K562 (cell line): ENCODE measurements around the gene FHIP1B. TPM values are rescaled to one million over a fixed set of nuclear protein-coding genes. Genes with fewer than 3 reads are reported as not detected.
A peak's percentile ranks its signal among the peaks of the same experiment; 100 is the strongest.
"Not testable (repeated sequence)": the region's sequence is repeated elsewhere in the genome, so short reads cannot be mapped to it uniquely, and the experiment has no call there.

Experiments used
- ATAC-seq: fragments of 200-7000 bp; cut with Tn5 transposase; 3 replicates; pipeline ENCODE4 v1.9.1; 2020; ENCODE audit warnings: moderate library complexity
- BruUV-seq: library from RNA; stranded (reverse); fragments of 400-500 nt; replicated peaks from 2 replicates; lab custom pipeline; 2021; lab: Mats Ljungman, UMichigan
- CTCF ChIA-PET: fragments of 300-600 bp; formaldehyde crosslinking; extraction: SDS; loops from one replicate; lab custom pipeline; 2021; ENCODE audit warnings: low intra/inter-chr PET ratio; lab: Yijun Ruan, JAX
- POLR2A ChIA-PET: fragments of 300-600, 350-650 bp; sonication (Branson Sonifier 250); formaldehyde crosslinking; extraction: SDS; loops from one replicate; lab custom pipeline; 2021; ENCODE audit warnings: antibody characterized with exemption, inconsistent platforms; lab: Yijun Ruan, JAX
- DNase-seq, 4 experiments: peaks; one replicate each; pipeline versions ENCODE4 v3.0.0 to v3.0.0-alpha.2; 2011 to 2018; ENCODE audit warnings: low spot score in 3 of 4, mixed read lengths in 3 of 4; ENCODE audit errors: extremely low read depth in 1 of 4
- FAIRE-seq: peaks from 2 replicates; lab custom pipeline; 2011; peaks lifted over from hg19 to GRCh38; lab: Jason Lieb, UNC
- H2AFZ ChIP-seq: 2 replicates; pipeline ENCODE4 v1.6.0; 2011; ENCODE audit warnings: low read depth, low read length, control low read depth, inconsistent platforms
- H3K27ac ChIP-seq: fragments of 200-600 bp; 3 replicates; pipeline ENCODE4 v1.8.0; 2011; ENCODE audit warnings: low read depth, mild to moderate bottlenecking, control low read depth, inconsistent platforms, low read length, moderate library complexity, mixed read lengths; ENCODE audit errors: extremely low read depth
- H3K27me3 ChIP-seq, 2 experiments: fragments of 300-600 bp in 1 of 2; 2 replicates in 1 of 2; 3 replicates in 1 of 2; pipeline versions ENCODE4 v1.6.0 to v1.8.0; 2011; ENCODE audit warnings: inconsistent platforms in 2 of 2, low read length in 2 of 2, mild to moderate bottlenecking in 1 of 2, mixed read lengths in 1 of 2, moderate library complexity in 1 of 2; ENCODE audit not compliant: control insufficient read depth in 2 of 2, insufficient read depth in 2 of 2
- H3K36me3 ChIP-seq: fragments of 300-600 bp; 3 replicates; pipeline ENCODE4 v1.8.0; 2011; ENCODE audit warnings: mild to moderate bottlenecking, low read length, inconsistent platforms; ENCODE audit not compliant: control insufficient read depth, insufficient read depth
- H3K4me1 ChIP-seq, 2 experiments: fragments of 200-600 bp in 1 of 2; replicated peaks in 1 of 2; 2 replicates in 1 of 2; 3 replicates in 1 of 2; pipeline versions ENCODE4 v1.5.1 to v1.8.0; 2011; ENCODE audit warnings: inconsistent platforms in 2 of 2, low read length in 2 of 2, mild to moderate bottlenecking in 1 of 2, mixed read lengths in 1 of 2, moderate library complexity in 1 of 2; ENCODE audit not compliant: control insufficient read depth in 2 of 2, insufficient read depth in 2 of 2
- H3K4me2 ChIP-seq: 2 replicates; pipeline ENCODE4 v1.6.1; 2011; ENCODE audit warnings: low read length, control low read depth, inconsistent platforms, mixed read lengths; ENCODE audit not compliant: insufficient read depth
- H3K4me3 ChIP-seq: fragments of 200-600 bp; sonication (generic), shearing (Covaris generic); 2 replicates; pipeline ENCODE4 v1.5.1; 2016; ENCODE audit warnings: control low read depth, inconsistent platforms
- H3K79me2 ChIP-seq: fragments of 200-600 bp; 3 replicates; pipeline ENCODE4 v1.8.0; 2011; ENCODE audit warnings: low read length, inconsistent platforms; ENCODE audit not compliant: control insufficient read depth, insufficient read depth
- H3K9ac ChIP-seq, 2 experiments: 2 replicates each; pipeline versions ENCODE4 v1.6.0 to v1.6.1; 2011; ENCODE audit warnings: low read depth in 2 of 2, low read length in 2 of 2, control low read depth in 1 of 2, inconsistent platforms in 1 of 2, mild to moderate bottlenecking in 1 of 2, mixed read lengths in 1 of 2; ENCODE audit not compliant: insufficient read depth in 1 of 2
- H3K9me1 ChIP-seq: one replicate; pipeline ENCODE4 v1.6.0; 2011; ENCODE audit warnings: inconsistent platforms, mild to moderate bottlenecking, low read length, moderate library complexity; ENCODE audit not compliant: control insufficient read depth, insufficient read depth
- H3K9me3 ChIP-seq: replicated peaks from 2 replicates; pipeline ENCODE4 v1.5.1; 2011; ENCODE audit warnings: low read depth, low read length, inconsistent platforms; ENCODE audit not compliant: control insufficient read depth, insufficient read depth
- H4K20me1 ChIP-seq: replicated peaks from 2 replicates; pipeline ENCODE4 v1.6.1; 2011; ENCODE audit warnings: low read length, inconsistent platforms, mixed read lengths; ENCODE audit not compliant: control insufficient read depth, insufficient read depth
- BCOR ChIP-seq: fragments of 450-650 bp; IDR thresholded peaks from 2 replicates; pipeline ENCODE4 v1.6.1; 2016
- CEBPB ChIP-seq: fragments of 450-650 bp; IDR thresholded peaks from 2 replicates; pipeline ENCODE4 v1.6.1; 2016; ENCODE audit warnings: missing genetic modification characterization, missing compliant biosample characterization
- MYNN ChIP-seq, 2 experiments: sonication (generic); formaldehyde crosslinking in 1 of 2; IDR thresholded peaks; 2 replicates each; pipeline versions ENCODE4 v1.5.0 to v1.6.1; 2016 to 2020; ENCODE audit warnings: antibody characterized with exemption in 1 of 2, missing genetic modification reagents in 1 of 2
- ZNF146 ChIP-seq: IDR thresholded peaks from one replicate; pipeline ENCODE4 v1.6.1; 2018; ENCODE audit warnings: missing compliant biosample characterization; ENCODE audit not compliant: unreplicated experiment
- WGBS: fragments of 100-300 bp; shearing (Covaris generic); methylation state at CpG from one replicate; pipeline ENCODE4 v1.1.6; 2016; ENCODE audit warnings: low coverage, mixed read lengths; ENCODE audit not compliant: insufficient coverage; ENCODE audit errors: missing lambda C conversion rate; 5-methylcytosine and 5-hydroxymethylcytosine counted together
- in situ Hi-C: fragments of 300-500 bp; cut with MboI; formaldehyde crosslinking; loops from 4 replicates; pipeline ENCODE4 v1.15.0; 2018; ENCODE audit warnings: inconsistent platforms, mixed read lengths
- intact Hi-C: fragments of 100-400 bp; cut with micrococcal nuclease; formaldehyde crosslinking; loops from 2 replicates; pipeline ENCODE4 v1.14.2; 2022
- polyA plus RNA-seq, 8 experiments: library from polyadenylated mRNA; depleted of rRNA in 4 of 8; stranded (reverse) in 5 of 8; unstranded in 3 of 8; fragments of >200 nt; fragmentation: Nextera tagmentation in 2 of 8; fragmentation: Illumina TruSeq in 1 of 8; extraction: Ambion mirVana in 2 of 8; extraction: Trizol in 1 of 8; gene quantifications; 2 replicates each; pipeline versions ENCODE4 v1.2.1 to v1.2.3, GENCODE V29; 2011 to 2014; ENCODE audit warnings: inconsistent platforms in 1 of 8, missing spikeins in 1 of 8
- total RNA-seq, 7 experiments: library from RNA; depleted of rRNA in 6 of 7; stranded (reverse); fragments of >200 nt in 6 of 7; fragmentation: Illumina TruSeq in 2 of 7; extraction: Trizol in 2 of 7; gene quantifications; 2 replicates each; pipeline versions ENCODE4 v1.2.1 to v1.2.3, GENCODE V29; 2011 to 2021; ENCODE audit warnings: low replicate concordance in 1 of 7
- TF ChIP-seq, protein P1 (sequence below): fragments of 250-450 bp; sonication (Bioruptor Pico); IDR thresholded peaks from 2 replicates; pipeline ENCODE4 v1.5.0; 2022; ENCODE audit warnings: mild to moderate bottlenecking

Gene FHIP1B
- total and polyA plus RNA-seq, 9 of the 15 experiments (the other 6 are each of a cell fraction or from before 2014, with no cell fraction given) = 0.94 to 24.7 (median 15.6) TPM

DNA sequence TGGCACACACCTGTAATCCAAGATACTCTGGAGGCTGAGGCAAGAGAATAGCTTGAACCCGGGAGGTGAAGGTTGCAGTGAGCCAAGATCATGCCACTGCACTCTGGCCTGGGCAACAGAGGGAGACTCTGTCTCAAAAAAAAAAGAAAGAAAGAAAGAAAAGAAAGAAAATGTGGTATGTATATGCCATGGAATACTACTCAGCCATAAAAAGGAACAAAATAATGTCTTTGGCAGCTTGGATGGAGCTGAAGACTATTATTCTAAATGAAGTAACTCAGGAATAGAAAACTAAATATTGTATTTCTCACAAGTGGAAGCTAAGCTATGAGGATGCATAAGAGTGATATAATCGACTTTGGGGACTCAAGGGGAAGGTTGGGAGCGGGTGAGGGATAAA, 14.5 kb upstream of the FHIP1B start:
- DNase-seq = not testable (repeated sequence)

DNA sequence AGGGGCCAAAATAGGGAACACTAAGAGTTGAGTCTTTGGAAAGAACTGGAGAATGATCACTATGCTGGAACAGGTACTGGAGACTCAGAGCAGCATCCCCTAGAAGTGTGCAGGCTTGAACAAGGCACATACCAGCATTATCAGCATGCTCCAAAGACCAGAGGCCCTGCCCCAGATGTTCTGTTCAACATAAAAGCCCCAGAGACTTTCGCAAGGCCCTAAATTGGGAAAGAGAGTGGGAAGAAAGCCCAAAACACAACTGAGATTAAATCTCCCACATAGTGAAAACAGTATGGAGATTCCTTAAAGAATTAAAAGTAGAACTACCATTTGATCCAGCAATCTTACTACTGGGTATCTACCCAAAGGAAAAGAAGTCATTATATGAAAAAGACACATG, 13.8 kb upstream of the FHIP1B start:
- no peaks in the 10 kb centered on the region for H3K9me3 ChIP-seq
- peaks cover 11 to 21% of the 10 kb centered on the region in 2 experiments for H3K27me3 ChIP-seq
- H3K9me1 ChIP-seq = no peaks in the 10 kb centered on the region
- in situ Hi-C loops (no loop called here), intact Hi-C loops (no loop called here)
- DNase-seq (no peak), ATAC-seq (no peak)
- no peak overlapping the region for H3K27ac ChIP-seq
- no peaks in the 10 kb centered on the region for H3K36me3 ChIP-seq
- no peak overlapping the region for H2AFZ ChIP-seq
- WGBS = 50% methylated on average over 1 of the region's 1 CpG
- no peaks in the 10 kb centered on the region for H4K20me1 ChIP-seq
- peaks cover 3 to 15% of the 10 kb centered on the region in 2 experiments; a peak in 4 of 5 replicates for H3K4me1 ChIP-seq
- H3K79me2 ChIP-seq = no peaks in the 10 kb centered on the region
- POLR2A ChIA-PET = no interaction called here
- H3K9ac ChIP-seq = no peak overlapping the region
- TF ChIP-seq, protein P1, sequence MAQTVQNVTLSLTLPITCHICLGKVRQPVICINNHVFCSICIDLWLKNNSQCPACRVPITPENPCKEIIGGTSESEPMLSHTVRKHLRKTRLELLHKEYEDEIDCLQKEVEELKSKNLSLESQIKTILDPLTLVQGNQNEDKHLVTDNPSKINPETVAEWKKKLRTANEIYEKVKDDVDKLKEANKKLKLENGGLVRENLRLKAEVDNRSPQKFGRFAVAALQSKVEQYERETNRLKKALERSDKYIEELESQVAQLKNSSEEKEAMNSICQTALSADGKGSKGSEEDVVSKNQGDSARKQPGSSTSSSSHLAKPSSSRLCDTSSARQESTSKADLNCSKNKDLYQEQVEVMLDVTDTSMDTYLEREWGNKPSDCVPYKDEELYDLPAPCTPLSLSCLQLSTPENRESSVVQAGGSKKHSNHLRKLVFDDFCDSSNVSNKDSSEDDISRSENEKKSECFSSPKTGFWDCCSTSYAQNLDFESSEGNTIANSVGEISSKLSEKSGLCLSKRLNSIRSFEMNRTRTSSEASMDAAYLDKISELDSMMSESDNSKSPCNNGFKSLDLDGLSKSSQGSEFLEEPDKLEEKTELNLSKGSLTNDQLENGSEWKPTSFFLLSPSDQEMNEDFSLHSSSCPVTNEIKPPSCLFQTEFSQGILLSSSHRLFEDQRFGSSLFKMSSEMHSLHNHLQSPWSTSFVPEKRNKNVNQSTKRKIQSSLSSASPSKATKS (CRISPR knock-in tag) = no peak
- peak; percentile 67 for TF ChIP-seq CEBPB (tag)
- TF ChIP-seq MYNN (IDR thresholded peaks at IDR 0.05) = peak; percentile 92
- no peak for TF ChIP-seq MYNN (CRISPR knock-in tag; IDR thresholded peaks at IDR 0.05)
- TF ChIP-seq, all 486 proteins: peak for 2
- CTCF ChIA-PET = no interaction called here
- H3K4me2 ChIP-seq = no peak overlapping the region
- no peak for FAIRE-seq
- no TSS peak for BruUV-seq
- no peak overlapping the region for H3K4me3 ChIP-seq

More for the DNA sequence above, 14.5 kb upstream of the FHIP1B start:
- intact Hi-C loops, CTCF ChIA-PET, BruUV-seq, FAIRE-seq, ATAC-seq, H3K79me2 ChIP-seq, H3K4me3 ChIP-seq, H3K4me2 ChIP-seq, H3K9ac ChIP-seq, H2AFZ ChIP-seq, H4K20me1 ChIP-seq: not testable (repeated sequence)
- 16% methylated on average over 3 of the region's 3 CpGs for WGBS
- peaks cover 3 to 15% of the 10 kb centered on the region in 2 experiments; a peak in 4 of 5 replicates for H3K4me1 ChIP-seq
- TF ChIP-seq ZNF146 (CRISPR knock-in tag) (peak; percentile 54), BCOR (0 out of 2 replicates have a peak, but pooled peaks have one; percentile 11)
- TF ChIP-seq, all 486 proteins: peak for 2; not testable (repeated sequence) for 484
- in situ Hi-C loops, H3K9me1 ChIP-seq, POLR2A ChIA-PET, H3K36me3 ChIP-seq, H3K27ac ChIP-seq, H3K9me3 ChIP-seq: not testable (repeated sequence)
- H3K27me3 ChIP-seq = peaks cover 7 to 15% of the 10 kb centered on the region in 2 experiments
